Caco-2 (cell line): ENCODE results near the gene STK32B. TPM values are rescaled to one million over a fixed set of nuclear protein-coding genes. Genes with fewer than 3 reads are reported as not detected.

ENCODE experiments used
- BruUV-seq: library from RNA; stranded (reverse); fragments of 400-500 nt; replicated peaks from 2 replicates; lab custom pipeline; 2021; lab: Mats Ljungman, UMichigan
- CTCF ChIA-PET: fragments of 300-600 bp; sonication (Branson Sonifier 250); formaldehyde crosslinking; loops from one replicate; lab custom pipeline; 2022; ENCODE audit warnings: antibody characterized with exemption; lab: Charles Lee
- POLR2A ChIA-PET: fragments of 300-600 bp; sonication (Branson Sonifier 250); formaldehyde crosslinking; loops from one replicate; lab custom pipeline; 2022; ENCODE audit warnings: antibody characterized with exemption; lab: Charles Lee
- DNase-seq, 2 experiments: peaks; one replicate each; pipeline versions ENCODE4 v3.0.0 to v3.0.0-alpha.2; 2020 to 2022
- H3K27me3 ChIP-seq: replicated peaks from 2 replicates; pipeline ENCODE4 v1.6.0; 2011; ENCODE audit warnings: low read length; ENCODE audit not compliant: control insufficient read depth, insufficient read depth
- H3K36me3 ChIP-seq: 2 replicates; pipeline ENCODE4 v1.5.1; 2011; ENCODE audit warnings: low read length; ENCODE audit not compliant: control insufficient read depth, insufficient read depth
- H3K4me1 ChIP-seq: fragments of 250-450 bp; sonication (Bioruptor Pico); 2 replicates; pipeline ENCODE4 v1.5.1; 2020; ENCODE audit warnings: mild to moderate bottlenecking
- H3K4me3 ChIP-seq: 2 replicates; pipeline ENCODE4 v1.5.1; 2011; ENCODE audit warnings: low read depth, mild to moderate bottlenecking, control low read depth, low read length
- H3K9me3 ChIP-seq: fragments of 250-450 bp; sonication (Bioruptor Pico); 2 replicates; pipeline ENCODE4 v1.5.1; 2020; ENCODE audit warnings: mild to moderate bottlenecking, moderate library complexity
- H3K27ac Mint-ChIP-seq: one replicate; pipeline ENCODE4 v1.8.0; 2022; ENCODE audit warnings: mixed read lengths; ENCODE audit not compliant: unreplicated experiment
- H3K27me3 Mint-ChIP-seq: one replicate; pipeline ENCODE4 v1.8.0; 2022; ENCODE audit warnings: mixed read lengths; ENCODE audit not compliant: insufficient read depth, unreplicated experiment
- H3K36me3 Mint-ChIP-seq: one replicate; pipeline ENCODE4 v1.8.0; 2022; ENCODE audit warnings: mild to moderate bottlenecking, mixed read lengths; ENCODE audit not compliant: insufficient read depth, unreplicated experiment
- H3K4me1 Mint-ChIP-seq: one replicate; pipeline ENCODE4 v1.8.0; 2022; ENCODE audit warnings: low read depth, mixed read lengths; ENCODE audit not compliant: unreplicated experiment
- H3K4me3 Mint-ChIP-seq: one replicate; pipeline ENCODE4 v1.8.0; 2022; ENCODE audit warnings: mild to moderate bottlenecking, moderate library complexity, mixed read lengths; ENCODE audit not compliant: unreplicated experiment
- H3K9me3 Mint-ChIP-seq: one replicate; pipeline ENCODE4 v1.8.0; 2022; ENCODE audit warnings: mixed read lengths; ENCODE audit not compliant: unreplicated experiment
- CTCF ChIP-seq, 2 experiments: fragments of 200-600 bp in 1 of 2; IDR thresholded peaks; 1 replicate in 1 of 2; 2 replicates in 1 of 2; pipeline versions ENCODE4 v1.5.1 to v1.8.0; 2011 to 2022; ENCODE audit warnings: antibody characterized with exemption in 1 of 2, control low read depth in 1 of 2, inconsistent platforms in 1 of 2, low read depth in 1 of 2, low read length in 1 of 2, mild to moderate bottlenecking in 1 of 2, moderate library complexity in 1 of 2; ENCODE audit not compliant: insufficient read depth in 1 of 2, severe bottlenecking in 1 of 2, unreplicated experiment in 1 of 2
- intact Hi-C: fragments of 100-400 bp; cut with micrococcal nuclease; formaldehyde crosslinking; loops from one replicate; pipeline ENCODE4 v1.10.0; 2022; ENCODE audit not compliant: unreplicated experiment
- total RNA-seq: library from RNA; stranded (reverse); gene quantifications from 2 replicates; pipeline ENCODE4 v1.2.3, GENCODE V29; 2022

STK32B gene
- total RNA-seq, 1 experiment from 2014 or later: 11.2 TPM

GRCh38 chr4:5515646-5516045 lies 464.4 kb downstream of the STK32B start:
- DNase-seq: no peak
- H3K27me3 ChIP-seq: no peaks in the 10 kb centered on the region
- H3K36me3 Mint-ChIP-seq: no peaks in the 10 kb centered on the region
- H3K27me3 Mint-ChIP-seq: no peaks in the 10 kb centered on the region
- no peak overlapping the region for H3K27ac Mint-ChIP-seq
- H3K9me3 ChIP-seq: no peaks in the 10 kb centered on the region
- H3K4me1 ChIP-seq: no peaks in the 10 kb centered on the region
- no TSS peak for BruUV-seq
- CTCF ChIA-PET: no interaction called here
- intact Hi-C loops: no loop called here
- no peaks in the 10 kb centered on the region for H3K36me3 ChIP-seq
- H3K4me1 Mint-ChIP-seq: no peaks in the 10 kb centered on the region
- no peak overlapping the region for H3K4me3 ChIP-seq
- TF ChIP-seq CTCF (IDR thresholded peaks at IDR 0.05; ENCODE audit: insufficient read depth in 1 of 2, low read depth in 1 of 2, low read length in 1 of 2, severe bottlenecking in 1 of 2, unreplicated experiment in 1 of 2): no peak
- POLR2A ChIA-PET: no interaction called here
- peaks cover 16% of the 10 kb centered on the region for H3K9me3 Mint-ChIP-seq
- no peak overlapping the region for H3K4me3 Mint-ChIP-seq

GRCh38 chr4:5517372-5517771 lies 466.1 kb downstream of the STK32B start:
- no peak overlapping the region for H3K4me3 Mint-ChIP-seq
- CTCF ChIA-PET: no interaction called here
- H3K4me1 Mint-ChIP-seq: no peaks in the 10 kb centered on the region
- BruUV-seq: no TSS peak
- H3K27ac Mint-ChIP-seq: no peak overlapping the region
- Histone ChIP-seq H3K9me3 (no peaks in the 10 kb centered on the region), H3K27me3 (no peaks in the 10 kb centered on the region), H3K36me3 (no peaks in the 10 kb centered on the region), H3K4me3 (no peak overlapping the region), H3K4me1 (no peaks in the 10 kb centered on the region)
- intact Hi-C loops: no loop called here
- no peak for DNase-seq
- no peaks in the 10 kb centered on the region for H3K36me3 Mint-ChIP-seq
- H3K9me3 Mint-ChIP-seq: peaks cover 16% of the 10 kb centered on the region
- no peaks in the 10 kb centered on the region for H3K27me3 Mint-ChIP-seq
- TF ChIP-seq CTCF (IDR thresholded peaks at IDR 0.05; ENCODE audit: insufficient read depth in 1 of 2, low read depth in 1 of 2, low read length in 1 of 2, severe bottlenecking in 1 of 2, unreplicated experiment in 1 of 2): no peak
- POLR2A ChIA-PET: no interaction called here

GRCh38 chr4:5524446-5525299 lies 473.4 kb downstream of the STK32B start:
- Mint-ChIP-seq H3K27ac (no peak overlapping the region), H3K9me3 (peaks cover 15% of the 10 kb centered on the region), H3K27me3 (no peaks in the 10 kb centered on the region), H3K36me3 (no peaks in the 10 kb centered on the region), H3K4me1 (no peaks in the 10 kb centered on the region), H3K4me3 (no peak overlapping the region)
- Histone ChIP-seq H3K9me3 (no peaks in the 10 kb centered on the region), H3K36me3 (no peaks in the 10 kb centered on the region), H3K4me3 (no peak overlapping the region), H3K27me3 (no peaks in the 10 kb centered on the region), H3K4me1 (no peaks in the 10 kb centered on the region)
- no peak for TF ChIP-seq CTCF (IDR thresholded peaks at IDR 0.05; ENCODE audit: insufficient read depth in 1 of 2, low read depth in 1 of 2, low read length in 1 of 2, severe bottlenecking in 1 of 2, unreplicated experiment in 1 of 2)
- DNase-seq: no peak
- POLR2A ChIA-PET: no interaction called here
- intact Hi-C loops: no loop called here
- BruUV-seq: no TSS peak
- CTCF ChIA-PET: no interaction called here
